ENCODE measurements around the gene STOML3.
"Not testable (repeated sequence)": the region's sequence is repeated elsewhere in the genome, so short reads cannot be mapped to it uniquely, and the experiment has no call there.

Gene STOML3

GRCh38 chr13:39020853-39021462 lies 30.3 kb upstream of the STOML3 start:
- H3K4me3 ChIP-seq (ENCODE audit: low read length) = no peak overlapping the region
- DNase-seq (ENCODE audit: low read depth) = no peak
- no peak for TF ChIP-seq CTCF (conservative IDR thresholded peaks at IDR 0.05; ENCODE audit: low read depth, low read length)

GRCh38 chr13:39016787-39017186 lies 26.2 kb upstream of the STOML3 start:
- no peak for DNase-seq (ENCODE audit: low read depth)
- peak; percentile 64 for TF ChIP-seq CTCF (conservative IDR thresholded peaks at IDR 0.05; ENCODE audit: low read depth, low read length)
- no peak overlapping the region for H3K4me3 ChIP-seq (ENCODE audit: low read length)

GRCh38 chr13:39016087-39016486 lies 25.5 kb upstream of the STOML3 start:
- no peak overlapping the region for H3K4me3 ChIP-seq (ENCODE audit: low read length)
- TF ChIP-seq CTCF (conservative IDR thresholded peaks at IDR 0.05; ENCODE audit: low read depth, low read length) = no peak
- no peak for DNase-seq (ENCODE audit: low read depth)

GRCh38 chr13:39013462-39013861 lies 22.8 kb upstream of the STOML3 start:
- H3K4me3 ChIP-seq (ENCODE audit: low read length) = no peak overlapping the region
- no peak for TF ChIP-seq CTCF (conservative IDR thresholded peaks at IDR 0.05; ENCODE audit: low read depth, low read length)
- DNase-seq (ENCODE audit: low read depth) = no peak

- H3K4me3 ChIP-seq (ENCODE audit: low read length) = no peak overlapping the region
- DNase-seq (ENCODE audit: low read depth) = no peak
- TF ChIP-seq CTCF (conservative IDR thresholded peaks at IDR 0.05; ENCODE audit: low read depth, low read length) = peak; percentile 14
Observed at GRCh38 chr13:39012608-39013007, 22.0 kb upstream of the STOML3 start.

- H3K4me3 ChIP-seq (ENCODE audit: low read length); DNase-seq (ENCODE audit: low read depth): not testable (repeated sequence)
Observed at GRCh38 chr13:39006371-39007111, 15.9 kb upstream of the STOML3 start.

- DNase-seq (ENCODE audit: low read depth) = no peak
- no peak for TF ChIP-seq CTCF (conservative IDR thresholded peaks at IDR 0.05; ENCODE audit: low read depth, low read length)
- no peak overlapping the region for H3K4me3 ChIP-seq (ENCODE audit: low read length)
Observed at GRCh38 chr13:38998739-38999138, 8.1 kb upstream of the STOML3 start.
